Breast epithelium (tissue), 4 donors: Measurements from ENCODE around the gene TGM2. TPM values are rescaled to one million over a fixed set of nuclear protein-coding genes. Genes with fewer than 3 reads are reported as not detected.

Experiments
- DNase-seq, 2 donors: peaks; one replicate each; pipeline ENCODE4 v3.0.0-alpha.2; 2019; ENCODE audit warnings: low spot score in 2 of 2
- H3K27ac ChIP-seq, 2 donors: fragments of 200-600 bp; sonication (generic) in 1 of 2; one replicate each; pipeline ENCODE4 v1.5.1; 2016 to 2019; ENCODE audit warnings: mild to moderate bottlenecking in 1 of 2
- H3K27me3 ChIP-seq, 2 donors: fragments of 200-600 bp; sonication (generic) in 1 of 2; one replicate each; pipeline versions ENCODE4 v1.5.1 to v1.6.0; 2017 to 2019; ENCODE audit warnings: control low read depth in 1 of 2, mild to moderate bottlenecking in 1 of 2
- H3K36me3 ChIP-seq: fragments of 200-600 bp; one replicate; pipeline ENCODE4 v1.5.1; 2019
- H3K4me1 ChIP-seq, 2 donors: fragments of 200-600 bp; sonication (generic); one replicate each; pipeline ENCODE4 v1.5.1; 2016 to 2019; ENCODE audit warnings: control low read depth in 1 of 2
- H3K4me3 ChIP-seq, 3 donors: fragments of 200-600 bp; sonication (generic); 1 replicate in 2 of 3; 2 replicates in 1 of 3; pipeline ENCODE4 v1.5.1; 2016 to 2019; ENCODE audit warnings: mild to moderate bottlenecking in 3 of 3, moderate library complexity in 2 of 3
- H3K9me3 ChIP-seq, 2 donors: fragments of 200-600 bp; sonication (generic) in 1 of 2; one replicate each; pipeline ENCODE4 v1.5.1; 2016 to 2019; ENCODE audit warnings: control low read depth in 1 of 2
- POLR2A ChIP-seq: fragments of 450-650 bp; IDR thresholded peaks from one replicate; pipeline ENCODE4 v1.6.1; 2016; ENCODE audit warnings: antibody characterized with exemption, mild to moderate bottlenecking, moderate library complexity
- POLR2AphosphoS5 ChIP-seq, 3 donors: sonication (generic); formaldehyde crosslinking; IDR thresholded peaks; one replicate each; pipeline ENCODE4 v1.6.1; 2017; ENCODE audit warnings: antibody characterized with exemption in 3 of 3
- intact Hi-C: fragments of 100-400 bp; cut with DNase I; formaldehyde crosslinking; loops from one replicate; pipeline ENCODE4 v1.15.1; 2023; ENCODE audit warnings: low total_unique reads
- total RNA-seq, 3 donors: library from RNA; depleted of rRNA; stranded (reverse); fragments of >200 nt; gene quantifications; one replicate each; pipeline ENCODE4 v1.1.0, GENCODE V29; 2016
- TF ChIP-seq, protein P1 (sequence below), 3 donors: fragments of 450-650 bp; IDR thresholded peaks; one replicate each; pipeline ENCODE4 v1.5.1; 2016 to 2017; ENCODE audit warnings: antibody characterized with exemption in 3 of 3, mild to moderate bottlenecking in 3 of 3, moderate library complexity in 3 of 3

Gene TGM2
- total RNA-seq, 3 donors from 2014 or later: 10.7 to 44.9 (median 15.2) TPM

DNA sequence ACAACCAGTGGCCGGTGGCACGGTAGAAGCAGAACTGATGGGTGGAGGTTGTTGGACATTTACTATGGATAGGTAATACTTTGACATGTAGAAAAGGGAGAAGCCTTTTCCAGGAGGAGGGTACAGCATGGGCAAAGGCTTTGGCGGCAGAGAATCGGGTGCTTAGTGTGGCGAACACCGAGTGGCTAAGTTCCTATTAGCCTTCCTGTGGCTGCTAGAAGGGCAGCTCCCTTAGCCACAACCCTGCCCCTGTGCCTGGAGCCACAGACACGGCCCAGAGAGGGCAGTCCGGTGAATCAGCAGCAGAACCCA is 37.9 kb upstream of the TGM2 start:
- DNase-seq: no peak
- intact Hi-C loops: no loop called here

DNA sequence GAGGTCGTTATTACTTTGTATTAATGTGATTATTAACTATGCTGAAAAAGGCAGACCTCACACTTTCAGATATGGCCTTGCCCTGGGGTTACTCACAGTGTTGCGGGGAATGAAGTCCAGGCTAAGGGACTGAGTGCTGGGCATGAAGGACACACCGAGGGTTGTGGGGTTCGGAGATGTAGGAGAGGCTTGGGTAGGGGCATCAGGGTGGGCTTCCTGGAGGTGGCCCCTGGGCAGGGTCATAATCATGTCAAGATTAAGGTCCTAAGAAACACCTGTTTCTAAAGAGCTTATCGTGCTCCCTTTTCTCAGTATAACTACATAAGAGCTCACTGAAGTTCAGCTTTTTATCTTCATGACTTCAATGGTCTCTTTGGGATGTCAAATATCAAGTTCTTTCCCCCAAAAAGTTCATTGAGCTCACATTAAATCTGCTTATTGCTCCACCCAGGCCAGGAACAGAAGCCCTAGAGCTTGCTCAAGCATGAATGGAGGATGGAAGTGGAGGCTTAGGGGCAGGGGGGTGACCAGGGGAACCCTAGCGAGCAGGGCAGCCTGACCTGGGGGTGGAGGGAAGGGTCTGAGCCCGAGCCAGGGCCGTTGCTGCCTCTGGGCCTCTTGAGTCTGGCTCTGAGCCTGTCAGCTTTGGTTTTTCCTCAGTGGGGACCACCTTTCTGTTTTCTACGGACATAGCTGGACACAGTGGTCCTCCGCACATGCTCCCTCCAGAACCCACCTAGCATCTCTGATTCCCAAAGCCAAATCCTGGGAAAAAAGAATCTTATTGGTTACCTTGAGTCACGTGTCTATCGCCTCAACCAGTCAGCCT is 37.3 kb upstream of the TGM2 start:
- intact Hi-C loops: no loop called here
- Histone ChIP-seq H3K9me3 (no peaks in the 10 kb centered on the region), H3K27ac (no peak overlapping the region), H3K4me3 (no peak overlapping the region), H3K36me3 (no peaks in the 10 kb centered on the region), H3K4me1 (no peaks in the 10 kb centered on the region), H3K27me3 (peaks cover 0 to 6% of the 10 kb centered on the region in 2 donors)
- DNase-seq: no peak
- TF ChIP-seq, protein P1, sequence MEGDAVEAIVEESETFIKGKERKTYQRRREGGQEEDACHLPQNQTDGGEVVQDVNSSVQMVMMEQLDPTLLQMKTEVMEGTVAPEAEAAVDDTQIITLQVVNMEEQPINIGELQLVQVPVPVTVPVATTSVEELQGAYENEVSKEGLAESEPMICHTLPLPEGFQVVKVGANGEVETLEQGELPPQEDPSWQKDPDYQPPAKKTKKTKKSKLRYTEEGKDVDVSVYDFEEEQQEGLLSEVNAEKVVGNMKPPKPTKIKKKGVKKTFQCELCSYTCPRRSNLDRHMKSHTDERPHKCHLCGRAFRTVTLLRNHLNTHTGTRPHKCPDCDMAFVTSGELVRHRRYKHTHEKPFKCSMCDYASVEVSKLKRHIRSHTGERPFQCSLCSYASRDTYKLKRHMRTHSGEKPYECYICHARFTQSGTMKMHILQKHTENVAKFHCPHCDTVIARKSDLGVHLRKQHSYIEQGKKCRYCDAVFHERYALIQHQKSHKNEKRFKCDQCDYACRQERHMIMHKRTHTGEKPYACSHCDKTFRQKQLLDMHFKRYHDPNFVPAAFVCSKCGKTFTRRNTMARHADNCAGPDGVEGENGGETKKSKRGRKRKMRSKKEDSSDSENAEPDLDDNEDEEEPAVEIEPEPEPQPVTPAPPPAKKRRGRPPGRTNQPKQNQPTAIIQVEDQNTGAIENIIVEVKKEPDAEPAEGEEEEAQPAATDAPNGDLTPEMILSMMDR (IDR thresholded peaks at IDR 0.05): no peak
- TF ChIP-seq POLR2AphosphoS5 (IDR thresholded peaks at IDR 0.05) (no peak), POLR2A (no peak)

More for the DNA sequence above, 37.9 kb upstream of the TGM2 start:
- Histone ChIP-seq H3K4me1 (no peaks in the 10 kb centered on the region), H3K4me3 (no peak overlapping the region), H3K36me3 (no peaks in the 10 kb centered on the region), H3K9me3 (no peaks in the 10 kb centered on the region), H3K27ac (no peak overlapping the region), H3K27me3 (peaks cover 0 to 6% of the 10 kb centered on the region in 2 donors)
- TF ChIP-seq POLR2AphosphoS5 (IDR thresholded peaks at IDR 0.05): no peak
- TF ChIP-seq POLR2A: no peak
- TF ChIP-seq, protein P1 (IDR thresholded peaks at IDR 0.05): no peak

DNA sequence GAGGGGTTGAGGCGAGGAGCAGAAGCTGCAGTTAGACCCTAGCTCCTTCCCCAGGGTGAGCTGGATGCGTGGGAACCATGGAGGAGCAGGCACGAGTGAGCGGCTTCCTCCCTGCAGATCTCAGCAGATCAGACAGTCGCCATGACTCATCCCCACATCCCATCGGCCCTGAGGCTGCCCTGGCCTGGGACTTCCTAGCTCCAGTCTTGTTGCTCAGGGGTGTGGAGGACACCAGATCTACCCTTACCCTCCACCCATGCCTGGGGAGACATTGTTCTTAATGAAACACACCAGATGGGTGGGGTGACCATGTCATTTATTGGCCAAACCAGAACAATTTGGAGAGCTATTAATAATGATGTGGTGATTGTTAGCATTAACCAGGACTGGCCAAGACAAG is 36.3 kb upstream of the TGM2 start:
- no peak overlapping the region for H3K27ac ChIP-seq
- no peak overlapping the region for H3K4me3 ChIP-seq
- no peaks in the 10 kb centered on the region for H3K4me1 ChIP-seq
- H3K36me3 ChIP-seq: no peaks in the 10 kb centered on the region
- TF ChIP-seq, protein P1 (IDR thresholded peaks at IDR 0.05): no peak
- TF ChIP-seq POLR2AphosphoS5 (IDR thresholded peaks at IDR 0.05) (no peak), POLR2A (no peak)
- no peak for DNase-seq
- no peaks in the 10 kb centered on the region for H3K9me3 ChIP-seq
- intact Hi-C loops: no loop called here
- H3K27me3 ChIP-seq: peaks cover 0 to 6% of the 10 kb centered on the region in 2 donors

DNA sequence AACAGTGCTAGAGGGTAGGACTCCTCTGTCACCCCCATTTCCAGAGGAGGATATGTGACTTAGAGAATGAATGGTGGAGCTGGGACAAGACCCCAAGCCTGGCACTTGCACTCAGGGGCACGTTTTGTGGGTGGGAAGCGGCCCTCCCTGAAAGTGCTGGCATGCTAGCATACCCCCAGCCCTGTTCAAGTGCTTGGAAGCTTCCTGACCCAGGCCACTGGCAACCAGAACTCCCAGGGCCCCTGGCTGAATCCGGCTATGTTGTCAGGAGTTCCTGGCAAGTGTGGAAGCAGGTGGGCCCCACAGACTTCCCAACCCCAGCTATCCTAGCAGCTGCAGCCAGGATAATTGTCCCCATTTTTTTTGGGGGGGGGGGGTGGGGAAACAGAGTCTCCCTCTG is 35.6 kb upstream of the TGM2 start:
- DNase-seq: no peak
- intact Hi-C loops: no loop called here
- H3K27ac ChIP-seq: no peak overlapping the region

More for the DNA sequence above, 35.6 kb upstream of the TGM2 start:
- Histone ChIP-seq H3K9me3 (no peaks in the 10 kb centered on the region), H3K27me3 (peaks cover 0 to 6% of the 10 kb centered on the region in 2 donors), H3K4me1 (no peaks in the 10 kb centered on the region), H3K4me3 (no peak overlapping the region), H3K36me3 (no peaks in the 10 kb centered on the region)
- TF ChIP-seq POLR2AphosphoS5 (IDR thresholded peaks at IDR 0.05): no peak
- TF ChIP-seq, protein P1 (IDR thresholded peaks at IDR 0.05): no peak
